Large intestine (tissue), 3 donors: Measurements from ENCODE around the gene B3GAT3. TPM values are rescaled to one million over a fixed set of nuclear protein-coding genes. Genes with fewer than 3 reads are reported as not detected.

Source experiments
- DNase-seq, 2 donors: peaks; one replicate each; pipeline versions ENCODE4 v3.0.0 to v3.0.0-alpha.2; 2013
- H3K27ac ChIP-seq: one replicate; pipeline ENCODE4 v1.5.1; 2013; ENCODE audit warnings: low read length
- H3K27me3 ChIP-seq: 2 replicates; pipeline ENCODE4 v1.6.1; 2013; ENCODE audit warnings: low read length; ENCODE audit not compliant: control insufficient read depth, insufficient read depth
- H3K36me3 ChIP-seq: 2 replicates; pipeline ENCODE4 v1.6.1; 2013; ENCODE audit warnings: low read length; ENCODE audit not compliant: control insufficient read depth, insufficient read depth
- H3K4me1 ChIP-seq: one replicate; pipeline ENCODE4 v1.6.1; 2013; ENCODE audit warnings: low read length; ENCODE audit not compliant: control insufficient read depth, insufficient read depth
- H3K4me3 ChIP-seq: one replicate; pipeline ENCODE4 v1.5.1; 2013; ENCODE audit warnings: low read length
- H3K9me3 ChIP-seq: one replicate; pipeline ENCODE4 v1.6.1; 2013; ENCODE audit warnings: mild to moderate bottlenecking, low read depth, low read length, moderate library complexity; ENCODE audit not compliant: control insufficient read depth
- WGBS: methylation state at CpG from one replicate; pipeline ENCODE4 v1.1.5; 2013; ENCODE audit warnings: low lambda C conversion rate; ENCODE audit not compliant: insufficient coverage; 5-methylcytosine and 5-hydroxymethylcytosine counted together
- polyA plus RNA-seq: library from polyadenylated mRNA; unstranded; fragments of 120-200 nt; gene quantifications from one replicate; pipeline ENCODE4 v1.2.1, GENCODE V29; 2013

The B3GAT3 gene
- polyA plus RNA-seq, 1 donor = 40.0 TPM

GRCh38 chr11:62605467-62605866, 16.3 kb downstream of the B3GAT3 start:
- Histone ChIP-seq H3K36me3 (peaks cover 35% of the 10 kb centered on the region), H3K9me3 (peaks cover 5% of the 10 kb centered on the region), H3K4me3 (no peak overlapping the region), H3K27me3 (no peaks in the 10 kb centered on the region), H3K27ac (no peak overlapping the region), H3K4me1 (peaks cover 9% of the 10 kb centered on the region)
- WGBS = no CpG with 5 or more reads among the region's 6 CpGs
- DNase-seq = no peak

- H3K9me3 ChIP-seq = peaks cover 5% of the 10 kb centered on the region
- WGBS = no CpG with 5 or more reads among the region's 13 CpGs
- no peak for DNase-seq
- H3K27me3 ChIP-seq = no peaks in the 10 kb centered on the region
- H3K36me3 ChIP-seq = peaks cover 31% of the 10 kb centered on the region
- H3K27ac ChIP-seq = no peak overlapping the region
- peaks cover 17% of the 10 kb centered on the region for H3K4me1 ChIP-seq
- no peak overlapping the region for H3K4me3 ChIP-seq
Observed at GRCh38 chr11:62604460-62605120, 17.2 kb downstream of the B3GAT3 start.

GRCh38 chr11:62603776-62604299, 17.9 kb downstream of the B3GAT3 start:
- DNase-seq = no peak
- Histone ChIP-seq H3K4me3 (no peak overlapping the region), H3K27me3 (no peaks in the 10 kb centered on the region), H3K27ac (no peak overlapping the region), H3K4me1 (peaks cover 25% of the 10 kb centered on the region), H3K36me3 (peaks cover 24% of the 10 kb centered on the region), H3K9me3 (peaks cover 5% of the 10 kb centered on the region)
- no CpG with 5 or more reads among the region's 8 CpGs for WGBS

DNA sequence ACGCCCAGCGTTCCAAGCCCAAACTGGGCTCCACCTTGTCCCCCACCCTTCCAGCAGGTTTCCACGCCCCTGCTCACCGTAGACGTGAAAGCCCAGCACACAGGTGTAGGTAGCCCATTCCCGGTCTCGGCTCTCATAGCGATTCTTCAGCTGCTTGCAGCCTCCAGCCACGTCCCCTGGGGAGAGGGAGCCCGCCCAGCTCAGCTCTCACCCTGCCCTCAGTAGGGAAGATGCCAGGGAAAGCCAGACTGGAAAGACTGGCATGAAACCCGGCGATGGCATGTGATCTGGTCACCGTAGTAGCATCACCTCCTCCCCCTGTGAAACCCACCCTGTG, 18.7 kb downstream of the B3GAT3 start:
- H3K27me3 ChIP-seq = no peaks in the 10 kb centered on the region
- H3K36me3 ChIP-seq = peaks cover 30% of the 10 kb centered on the region
- no peak overlapping the region for H3K27ac ChIP-seq
- no CpG with 5 or more reads among the region's 13 CpGs for WGBS
- DNase-seq = no peak
- H3K4me3 ChIP-seq = peak overlapping the region; percentile 94
- H3K4me1 ChIP-seq = peaks cover 25% of the 10 kb centered on the region
- H3K9me3 ChIP-seq = peaks cover 5% of the 10 kb centered on the region

DNA sequence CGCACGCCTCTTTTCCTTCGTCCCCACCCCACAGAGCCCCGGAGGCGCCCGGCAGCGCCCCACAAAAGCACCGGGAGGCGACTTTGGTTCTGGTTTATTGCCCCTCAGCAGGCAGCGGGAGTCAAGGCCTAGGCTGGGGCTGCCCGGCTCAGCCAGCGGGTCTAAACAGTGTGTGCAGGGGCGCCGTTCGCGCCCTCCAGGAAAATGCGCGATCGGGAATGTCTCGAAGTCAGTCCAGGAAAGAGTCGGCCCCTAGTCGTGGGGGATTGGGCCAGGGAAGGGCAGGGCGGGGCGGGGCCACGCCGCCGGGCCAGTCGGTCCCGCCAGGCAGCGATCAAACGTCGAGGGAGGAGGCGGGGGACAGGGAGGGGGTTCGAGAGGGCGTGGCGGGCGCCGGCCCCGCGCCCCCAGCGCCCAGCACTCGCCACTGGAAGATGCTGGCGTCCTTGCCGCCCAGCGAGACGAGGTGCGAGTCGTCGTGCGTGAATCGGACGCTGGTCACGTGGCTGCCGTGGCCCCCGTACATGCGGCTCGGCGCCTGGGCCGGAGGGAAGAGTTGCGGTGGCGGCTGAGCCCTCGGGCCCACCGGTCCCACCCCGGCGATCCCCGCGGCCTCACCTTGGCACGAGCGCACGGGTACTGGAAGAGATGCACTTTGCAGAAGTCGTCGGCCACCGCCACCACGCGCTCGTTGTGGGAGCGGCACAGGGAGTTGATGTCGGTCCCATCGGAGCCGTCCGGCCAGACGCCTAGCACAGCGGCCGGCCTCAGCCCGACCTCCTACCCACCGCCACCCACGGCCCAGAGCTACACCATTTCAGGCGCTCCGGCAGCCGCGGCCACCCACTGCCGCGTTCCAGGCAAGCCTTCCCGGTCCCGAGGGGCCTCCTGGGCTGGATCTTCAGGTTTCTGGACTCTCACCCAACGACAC, 19.4 kb downstream of the B3GAT3 start:
- Histone ChIP-seq H3K4me3 (peak overlapping the region; percentile 94), H3K36me3 (peaks cover 34% of the 10 kb centered on the region), H3K27ac (peak overlapping the region; percentile 80), H3K4me1 (peaks cover 25% of the 10 kb centered on the region), H3K27me3 (no peaks in the 10 kb centered on the region), H3K9me3 (peaks cover 5% of the 10 kb centered on the region)
- peak; percentile 60 to 70 for DNase-seq
- no CpG with 5 or more reads among the region's 96 CpGs for WGBS

DNA sequence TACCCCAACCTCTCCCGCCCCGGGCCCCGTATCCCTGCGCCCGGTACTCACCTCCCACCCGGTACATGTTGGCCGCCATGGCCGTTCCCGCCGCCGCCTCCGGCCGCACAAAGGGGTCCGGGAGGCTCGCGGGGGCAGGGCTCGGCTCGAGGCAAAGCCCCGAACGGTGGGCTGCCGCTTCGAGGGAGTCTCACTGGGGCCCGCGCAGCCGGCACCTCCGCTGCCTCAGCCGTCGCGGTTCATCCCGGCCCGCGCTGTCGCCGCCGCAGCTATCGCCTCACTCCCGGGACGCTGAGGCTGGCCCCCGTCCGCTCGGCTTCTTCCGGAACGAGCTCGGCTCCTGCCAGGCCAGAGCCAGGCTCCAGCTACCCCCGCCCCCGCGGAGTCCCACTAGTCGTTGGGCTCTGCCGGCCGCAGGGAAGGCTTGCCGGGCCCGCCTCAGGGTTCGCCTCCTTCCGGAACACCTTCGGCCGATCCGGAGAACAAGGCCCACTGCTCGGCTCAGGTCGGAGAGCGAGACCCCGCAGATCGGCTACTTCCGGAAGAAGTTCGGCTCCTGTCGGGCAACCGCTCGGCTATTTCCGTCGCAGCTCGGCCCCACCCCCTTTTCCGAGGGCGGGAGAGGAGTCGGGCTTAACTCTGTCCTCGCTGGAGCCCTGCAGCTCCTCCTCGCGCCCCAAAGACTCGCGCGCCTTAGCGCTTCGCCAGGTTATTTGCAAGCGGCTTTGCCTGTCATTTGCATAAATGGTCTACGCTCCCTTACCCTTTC, 20.2 kb downstream of the B3GAT3 start, which contains the start of gene MTA2:
Gene MTA2 (minus strand): TSS at position 494 of the 769 bp plus-strand sequence. CDS start 415 bp downstream, at position 79.
- H3K36me3 ChIP-seq = peaks cover 35% of the 10 kb centered on the region
- peak within 1 kb of the TSS; percentile 94 for H3K4me3 ChIP-seq
- H3K27me3 ChIP-seq = no peaks in the 10 kb centered on the region
- peaks cover 5% of the 10 kb centered on the region for H3K9me3 ChIP-seq
- WGBS = no CpG with 5 or more reads among the region's 83 CpGs
- DNase-seq = peak; percentile 98 to 99
- H3K4me1 ChIP-seq = peaks cover 25% of the 10 kb centered on the region
- peak within 1 kb of the TSS; percentile 82 for H3K27ac ChIP-seq

GRCh38 chr11:62601122-62601371, 20.7 kb downstream of the B3GAT3 start:
- peaks cover 36% of the 10 kb centered on the region for H3K36me3 ChIP-seq
- peaks cover 5% of the 10 kb centered on the region for H3K9me3 ChIP-seq
- no CpG with 5 or more reads among the region's 30 CpGs for WGBS
- peak overlapping the region; percentile 82 for H3K27ac ChIP-seq
- no peaks in the 10 kb centered on the region for H3K27me3 ChIP-seq
- peaks cover 25% of the 10 kb centered on the region for H3K4me1 ChIP-seq
- H3K4me3 ChIP-seq = peak overlapping the region; percentile 94
- no peak for DNase-seq

GRCh38 chr11:62600367-62601121, 21.2 kb downstream of the B3GAT3 start:
- peak overlapping the region; percentile 94 for H3K4me3 ChIP-seq
- H3K36me3 ChIP-seq = peaks cover 36% of the 10 kb centered on the region
- H3K9me3 ChIP-seq = peaks cover 3% of the 10 kb centered on the region
- H3K27me3 ChIP-seq = no peaks in the 10 kb centered on the region
- peaks cover 25% of the 10 kb centered on the region for H3K4me1 ChIP-seq
- DNase-seq = no peak
- WGBS = 0% methylated on average over 2 of the region's 26 CpGs
- H3K27ac ChIP-seq = peak overlapping the region; percentile 82

GRCh38 chr11:62599901-62600300, 21.9 kb downstream of the B3GAT3 start:
- peaks cover 37% of the 10 kb centered on the region for H3K36me3 ChIP-seq
- peaks cover 3% of the 10 kb centered on the region for H3K9me3 ChIP-seq
- 25% methylated on average over 4 of the region's 5 CpGs for WGBS
- no peak for DNase-seq
- H3K27me3 ChIP-seq = no peaks in the 10 kb centered on the region
- peak overlapping the region; percentile 94 for H3K4me3 ChIP-seq
- H3K27ac ChIP-seq = no peak overlapping the region
- H3K4me1 ChIP-seq = peaks cover 25% of the 10 kb centered on the region
